Sciatic nerve (tissue), 2 donors: ENCODE measurements around the gene PIP5K1B. TPM values are rescaled to one million over a fixed set of nuclear protein-coding genes. Genes with fewer than 3 reads are reported as not detected.
"Not testable (repeated sequence)": the region's sequence is repeated elsewhere in the genome, so short reads cannot be mapped to it uniquely, and the experiment has no call there.

Experiments used
- ATAC-seq: fragments of 200-7000 bp; cut with Tn5 transposase; one replicate; pipeline ENCODE4 v1.9.1; 2020; ENCODE audit warnings: mild to moderate bottlenecking, moderate library complexity
- DNase-seq: peaks from one replicate; pipeline ENCODE4 v3.0.0-alpha.2; 2020; ENCODE audit warnings: low spot score
- intact Hi-C: fragments of 100-400 bp; cut with DNase I; formaldehyde crosslinking; loops from one replicate; pipeline ENCODE4 v1.14.2; 2022
- total RNA-seq: library from RNA; stranded (reverse); fragmentation: NEBNext Ultra II Directional; extraction: Animal tissue kit (Norgen Biotek cat#: 25700); gene quantifications from one replicate; pipeline ENCODE4 v1.2.1, GENCODE V29; 2021
- donor health status: DM: no; HTN: no; CAD: no.
- donor health status: DM: no; HTN: no; CAD: no.

Gene PIP5K1B
- total RNA-seq, 1 donor from 2014 or later = 2.0 TPM

GRCh38 chr9:69050936-69051335, 345.9 kb downstream of the PIP5K1B start:
- not testable (repeated sequence) for ATAC-seq, DNase-seq
- intact Hi-C loops = loop anchor here (5.0 kb wide), 1 partner anchor 141 kb away; no protein-coding TSS in a partner anchor

- peak; percentile 53 for ATAC-seq
- intact Hi-C loops = loop anchor here (5.0 kb wide), 1 partner anchor 137 kb away; no protein-coding TSS in a partner anchor
These were observed 349.9 kb downstream of the PIP5K1B start for GRCh38 chr9:69054989-69055388.

GRCh38 chr9:69056191-69056815, 351.3 kb downstream of the PIP5K1B start:
- no peak for ATAC-seq
- peak; percentile 6 for DNase-seq
- intact Hi-C loops = no loop called here

More at GRCh38 chr9:69054989-69055388, 349.9 kb downstream of the PIP5K1B start:
- peak; percentile 13 for DNase-seq

GRCh38 chr9:69058101-69058500, 353.1 kb downstream of the PIP5K1B start:
- intact Hi-C loops = no loop called here
- ATAC-seq = no peak
- DNase-seq = no peak

Other genes with a start within 250 kb of the PIP5K1B start
- not detected for gene TMEM252, start 164.4 kb upstream of the PIP5K1B start, total RNA-seq